ENCODE data around the gene RPN2. TPM values are rescaled to one million over a fixed set of nuclear protein-coding genes. Genes with fewer than 3 reads are reported as not detected.

RPN2 gene
- total RNA-seq, 2 donors from 2014 or later: 154 to 269 TPM

DNA sequence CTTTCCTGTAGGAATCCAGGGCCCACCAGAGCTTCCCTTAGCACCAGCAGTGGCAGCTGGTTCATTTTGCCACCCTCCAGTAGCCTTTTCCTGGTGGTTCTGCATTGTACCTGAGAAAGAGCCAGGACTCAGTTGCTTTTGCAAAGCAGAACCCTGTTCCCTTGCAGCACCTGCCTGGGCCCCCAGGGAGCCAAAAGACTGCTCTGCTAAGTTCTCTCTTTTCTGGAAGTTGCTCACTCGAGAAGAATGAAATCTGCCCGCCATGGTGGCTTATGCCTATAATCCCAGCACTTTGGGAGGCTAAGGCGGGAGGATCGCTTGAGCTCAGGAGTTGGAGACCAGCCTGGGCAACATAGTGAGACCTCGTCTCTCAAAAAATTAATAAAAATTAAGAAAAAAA is 58.5 kb downstream of the RPN2 start:
- no peak overlapping the region for H3K27ac ChIP-seq
- no peaks in the 10 kb centered on the region for H3K27me3 ChIP-seq
- DNase-seq: no peak
- H3K36me3 ChIP-seq: peaks cover 21% of the 10 kb centered on the region
- TF ChIP-seq CTCF (IDR thresholded peaks at IDR 0.05): no peak
- no peak overlapping the region for H3K4me3 ChIP-seq
- H3K4me1 ChIP-seq: no peaks in the 10 kb centered on the region
- intact Hi-C loops (cut with DNase I): no loop called here
- no peaks in the 10 kb centered on the region for H3K9me3 ChIP-seq
- no peak overlapping the region for H3K9ac ChIP-seq (ENCODE audit: low read depth in 2 of 2, low read length in 2 of 2)

DNA sequence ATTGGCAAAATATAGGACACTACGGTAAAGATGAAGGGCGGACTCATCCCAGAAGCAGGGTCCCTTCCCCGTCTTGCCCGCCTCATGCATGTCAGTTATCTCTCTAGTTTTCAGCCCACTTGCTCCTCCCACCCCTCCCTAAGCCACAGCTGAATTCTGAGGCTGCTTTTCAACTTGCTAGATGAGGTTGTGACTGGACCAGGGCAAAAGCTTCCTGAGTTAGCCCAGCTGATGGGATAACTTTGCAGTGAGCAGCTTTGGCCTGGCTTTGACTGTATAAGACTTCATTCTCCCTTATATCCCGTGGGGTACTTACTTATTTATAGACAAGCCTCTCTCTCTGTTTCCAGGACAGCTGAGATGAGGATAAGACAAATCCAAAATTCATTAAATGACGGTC is 59.3 kb downstream of the RPN2 start:
- H3K27me3 ChIP-seq: no peaks in the 10 kb centered on the region
- H3K36me3 ChIP-seq: peaks cover 15% of the 10 kb centered on the region
- no peaks in the 10 kb centered on the region for H3K9me3 ChIP-seq
- H3K4me3 ChIP-seq: no peak overlapping the region
- peak overlapping the region; percentile 18 to 23 for H3K9ac ChIP-seq (ENCODE audit: low read depth in 2 of 2, low read length in 2 of 2)
- no peak for DNase-seq
- no peaks in the 10 kb centered on the region for H3K4me1 ChIP-seq
- H3K27ac ChIP-seq: no peak overlapping the region
- intact Hi-C loops (cut with DNase I): no loop called here
- TF ChIP-seq CTCF (IDR thresholded peaks at IDR 0.05): no peak

GRCh38 chr20:37238935-37239451 is 59.9 kb downstream of the RPN2 start:
- H3K36me3 ChIP-seq: peaks cover 11% of the 10 kb centered on the region
- H3K9ac ChIP-seq (ENCODE audit: low read depth in 2 of 2, low read length in 2 of 2): peak overlapping the region in 1 of 2 donors; percentile 23
- H3K27ac ChIP-seq: no peak overlapping the region
- H3K4me3 ChIP-seq: no peak overlapping the region
- H3K27me3 ChIP-seq: no peaks in the 10 kb centered on the region
- no peaks in the 10 kb centered on the region for H3K9me3 ChIP-seq
- TF ChIP-seq CTCF (IDR thresholded peaks at IDR 0.05): no peak
- DNase-seq: peak; percentile 34
- intact Hi-C loops (cut with DNase I): no loop called here
- no peaks in the 10 kb centered on the region for H3K4me1 ChIP-seq

DNA sequence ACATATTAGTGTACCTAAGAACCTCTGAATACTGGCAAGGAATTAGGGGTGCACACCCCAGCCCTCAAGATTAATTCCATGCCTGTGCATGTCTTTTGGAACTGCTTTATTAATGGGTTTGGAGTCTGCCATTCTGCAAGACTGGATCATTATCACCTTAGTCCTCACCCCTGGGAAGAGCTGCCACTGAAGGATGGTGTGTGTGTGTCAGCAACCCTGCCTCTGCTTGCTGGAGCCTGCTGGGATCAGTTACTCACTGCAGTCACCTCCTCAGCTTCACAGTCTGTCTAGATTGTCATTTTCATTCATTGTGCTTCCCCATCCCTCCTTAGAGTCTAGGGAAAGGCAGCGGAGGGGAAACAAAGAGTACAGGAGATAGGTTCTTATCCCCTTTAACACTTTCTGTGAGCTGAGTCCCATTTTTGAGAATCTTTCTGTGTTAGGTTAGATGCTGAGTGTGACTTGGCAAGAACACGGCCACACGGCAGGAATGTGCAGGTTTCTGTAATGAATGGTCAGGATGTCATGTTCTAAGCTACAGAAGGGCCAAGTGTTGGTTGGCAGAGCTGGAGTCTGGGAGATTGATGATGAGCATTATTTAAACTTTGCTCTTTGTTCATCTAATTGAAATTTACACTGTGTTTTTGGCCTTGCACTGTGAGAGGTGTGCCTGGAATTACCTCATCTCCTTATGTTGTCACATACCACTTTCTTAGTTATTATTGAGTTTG is 61.4 kb downstream of the RPN2 start:
- H3K4me3 ChIP-seq: no peak overlapping the region
- H3K9me3 ChIP-seq: no peaks in the 10 kb centered on the region
- no peaks in the 10 kb centered on the region for H3K27me3 ChIP-seq
- H3K27ac ChIP-seq: no peak overlapping the region
- no peaks in the 10 kb centered on the region for H3K4me1 ChIP-seq
- intact Hi-C loops (cut with DNase I): no loop called here
- H3K9ac ChIP-seq (ENCODE audit: low read depth in 2 of 2, low read length in 2 of 2): no peak overlapping the region
- H3K36me3 ChIP-seq: peaks cover 11% of the 10 kb centered on the region
- no peak for DNase-seq
- no peak for TF ChIP-seq CTCF (IDR thresholded peaks at IDR 0.05)

DNA sequence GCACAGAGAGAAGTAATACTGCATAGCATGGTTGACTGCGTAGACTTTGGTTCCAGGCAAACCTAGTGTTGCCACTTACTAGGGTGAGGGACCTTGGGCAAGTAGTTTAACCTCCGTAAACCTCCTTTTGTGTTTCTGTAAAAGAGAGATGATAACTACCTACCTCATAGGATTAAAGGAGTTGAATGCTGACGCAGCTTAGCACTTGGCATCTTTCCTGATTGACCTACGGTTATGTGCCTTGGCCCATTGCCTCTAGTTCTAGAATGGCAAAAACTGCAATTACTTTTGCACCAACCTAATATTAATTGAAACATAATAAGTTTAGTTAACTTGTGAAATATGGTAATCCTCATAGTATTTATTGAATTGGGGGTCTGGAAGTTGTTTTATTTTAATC is 63.4 kb downstream of the RPN2 start:
- intact Hi-C loops (cut with DNase I): no loop called here
- no peak overlapping the region for H3K4me3 ChIP-seq
- no peak for TF ChIP-seq CTCF (IDR thresholded peaks at IDR 0.05)
- peaks cover 6% of the 10 kb centered on the region for H3K36me3 ChIP-seq
- H3K27me3 ChIP-seq: no peaks in the 10 kb centered on the region
- H3K4me1 ChIP-seq: no peaks in the 10 kb centered on the region
- no peak for DNase-seq
- H3K27ac ChIP-seq: no peak overlapping the region
- H3K9ac ChIP-seq (ENCODE audit: low read depth in 2 of 2, low read length in 2 of 2): no peak overlapping the region
- H3K9me3 ChIP-seq: no peaks in the 10 kb centered on the region
